K562 (cell line): Measurements from ENCODE around the gene TBATA. TPM values are rescaled to one million over a fixed set of nuclear protein-coding genes. Genes with fewer than 3 reads are reported as not detected.

Experiments used
- ATAC-seq: fragments of 200-7000 bp; cut with Tn5 transposase; 3 replicates; pipeline ENCODE4 v1.9.1; 2020; ENCODE audit warnings: moderate library complexity
- BruUV-seq: library from RNA; stranded (reverse); fragments of 400-500 nt; replicated peaks from 2 replicates; lab custom pipeline; 2021; lab: Mats Ljungman, UMichigan
- CTCF ChIA-PET: fragments of 300-600 bp; formaldehyde crosslinking; extraction: SDS; loops from one replicate; lab custom pipeline; 2021; ENCODE audit warnings: low intra/inter-chr PET ratio; lab: Yijun Ruan, JAX
- POLR2A ChIA-PET: fragments of 300-600, 350-650 bp; sonication (Branson Sonifier 250); formaldehyde crosslinking; extraction: SDS; loops from one replicate; lab custom pipeline; 2021; ENCODE audit warnings: antibody characterized with exemption, inconsistent platforms; lab: Yijun Ruan, JAX
- DNase-seq, 4 experiments: peaks; one replicate each; pipeline versions ENCODE4 v3.0.0 to v3.0.0-alpha.2; 2011 to 2018; ENCODE audit warnings: low spot score in 3 of 4, mixed read lengths in 3 of 4; ENCODE audit errors: extremely low read depth in 1 of 4
- FAIRE-seq: peaks from 2 replicates; lab custom pipeline; 2011; peaks lifted over from hg19 to GRCh38; lab: Jason Lieb, UNC
- H2AFZ ChIP-seq: 2 replicates; pipeline ENCODE4 v1.6.0; 2011; ENCODE audit warnings: low read depth, low read length, control low read depth, inconsistent platforms
- H3K27ac ChIP-seq: fragments of 200-600 bp; 3 replicates; pipeline ENCODE4 v1.8.0; 2011; ENCODE audit warnings: low read depth, mild to moderate bottlenecking, control low read depth, inconsistent platforms, low read length, moderate library complexity, mixed read lengths; ENCODE audit errors: extremely low read depth
- H3K27me3 ChIP-seq, 2 experiments: fragments of 300-600 bp in 1 of 2; 2 replicates in 1 of 2; 3 replicates in 1 of 2; pipeline versions ENCODE4 v1.6.0 to v1.8.0; 2011; ENCODE audit warnings: inconsistent platforms in 2 of 2, low read length in 2 of 2, mild to moderate bottlenecking in 1 of 2, mixed read lengths in 1 of 2, moderate library complexity in 1 of 2; ENCODE audit not compliant: control insufficient read depth in 2 of 2, insufficient read depth in 2 of 2
- H3K36me3 ChIP-seq: fragments of 300-600 bp; 3 replicates; pipeline ENCODE4 v1.8.0; 2011; ENCODE audit warnings: mild to moderate bottlenecking, low read length, inconsistent platforms; ENCODE audit not compliant: control insufficient read depth, insufficient read depth
- H3K4me1 ChIP-seq, 2 experiments: fragments of 200-600 bp in 1 of 2; replicated peaks in 1 of 2; 2 replicates in 1 of 2; 3 replicates in 1 of 2; pipeline versions ENCODE4 v1.5.1 to v1.8.0; 2011; ENCODE audit warnings: inconsistent platforms in 2 of 2, low read length in 2 of 2, mild to moderate bottlenecking in 1 of 2, mixed read lengths in 1 of 2, moderate library complexity in 1 of 2; ENCODE audit not compliant: control insufficient read depth in 2 of 2, insufficient read depth in 2 of 2
- H3K4me2 ChIP-seq: 2 replicates; pipeline ENCODE4 v1.6.1; 2011; ENCODE audit warnings: low read length, control low read depth, inconsistent platforms, mixed read lengths; ENCODE audit not compliant: insufficient read depth
- H3K4me3 ChIP-seq: fragments of 200-600 bp; sonication (generic), shearing (Covaris generic); 2 replicates; pipeline ENCODE4 v1.5.1; 2016; ENCODE audit warnings: control low read depth, inconsistent platforms
- H3K79me2 ChIP-seq: fragments of 200-600 bp; 3 replicates; pipeline ENCODE4 v1.8.0; 2011; ENCODE audit warnings: low read length, inconsistent platforms; ENCODE audit not compliant: control insufficient read depth, insufficient read depth
- H3K9ac ChIP-seq, 2 experiments: 2 replicates each; pipeline versions ENCODE4 v1.6.0 to v1.6.1; 2011; ENCODE audit warnings: low read depth in 2 of 2, low read length in 2 of 2, control low read depth in 1 of 2, inconsistent platforms in 1 of 2, mild to moderate bottlenecking in 1 of 2, mixed read lengths in 1 of 2; ENCODE audit not compliant: insufficient read depth in 1 of 2
- H3K9me1 ChIP-seq: one replicate; pipeline ENCODE4 v1.6.0; 2011; ENCODE audit warnings: inconsistent platforms, mild to moderate bottlenecking, low read length, moderate library complexity; ENCODE audit not compliant: control insufficient read depth, insufficient read depth
- H3K9me3 ChIP-seq: replicated peaks from 2 replicates; pipeline ENCODE4 v1.5.1; 2011; ENCODE audit warnings: low read depth, low read length, inconsistent platforms; ENCODE audit not compliant: control insufficient read depth, insufficient read depth
- H4K20me1 ChIP-seq: replicated peaks from 2 replicates; pipeline ENCODE4 v1.6.1; 2011; ENCODE audit warnings: low read length, inconsistent platforms, mixed read lengths; ENCODE audit not compliant: control insufficient read depth, insufficient read depth
- BACH1 ChIP-seq: fragments of 200-800 bp; sonication (Bioruptor generic); IDR thresholded peaks from 2 replicates; pipeline ENCODE4 v1.6.1; 2016; ENCODE audit warnings: missing genetic modification characterization, missing compliant biosample characterization
- BMI1 ChIP-seq: fragments of 150-350 bp; IDR thresholded peaks from 2 replicates; pipeline ENCODE4 v1.6.1; 2014; ENCODE audit warnings: low read length
- CCAR2 ChIP-seq: fragments of 200-400 bp; formaldehyde crosslinking; IDR thresholded peaks from 2 replicates; pipeline ENCODE4 v1.6.1; 2017; ENCODE audit warnings: mild to moderate bottlenecking, low read depth, low read length
- FOSL1 ChIP-seq: fragments of 200-800 bp; sonication (Bioruptor generic); conservative IDR thresholded peaks from 2 replicates; pipeline ENCODE4 v1.6.1; 2016; ENCODE audit warnings: missing genetic modification characterization, missing compliant biosample characterization
- KLF16 ChIP-seq: IDR thresholded peaks from 2 replicates; pipeline ENCODE4 v1.6.1; 2016; ENCODE audit warnings: antibody characterized with exemption
- NCOA1 ChIP-seq: fragments of 450-650 bp; IDR thresholded peaks from 2 replicates; pipeline ENCODE4 v1.6.1; 2016; ENCODE audit warnings: low read depth
- NR4A1 ChIP-seq, 2 experiments: fragments of 250-450 bp in 1 of 2; fragments of 450-650 bp in 1 of 2; sonication (Bioruptor Pico) in 1 of 2; IDR thresholded peaks; 2 replicates each; pipeline versions ENCODE4 v1.4.0 to v1.6.1; 2016 to 2020; ENCODE audit warnings: mild to moderate bottlenecking in 2 of 2, missing compliant biosample characterization in 1 of 2, missing genetic modification characterization in 1 of 2, moderate library complexity in 1 of 2
- PBX2 ChIP-seq, 2 experiments: IDR thresholded peaks in 1 of 2; conservative IDR thresholded peaks in 1 of 2; 2 replicates each; pipeline ENCODE4 v1.6.1; 2016; ENCODE audit warnings: low read depth in 2 of 2, mild to moderate bottlenecking in 1 of 2, missing compliant biosample characterization in 1 of 2, missing genetic modification characterization in 1 of 2, moderate library complexity in 1 of 2
- SMARCE1 ChIP-seq: fragments of 450-650 bp; IDR thresholded peaks from 2 replicates; pipeline ENCODE4 v1.7.1; 2016; ENCODE audit warnings: mild to moderate bottlenecking
- TAF9B ChIP-seq: fragments of 450-650 bp; IDR thresholded peaks from 2 replicates; pipeline ENCODE4 v1.6.1; 2018; ENCODE audit warnings: mild to moderate bottlenecking; ENCODE audit not compliant: partially characterized antibody
- TEAD1 ChIP-seq, 2 experiments: fragments of 450-650 bp in 1 of 2; sonication (generic) in 1 of 2; formaldehyde crosslinking; IDR thresholded peaks; 2 replicates each; pipeline versions ENCODE4 v1.4.0 to v1.8.0; 2020 to 2022; ENCODE audit warnings: mild to moderate bottlenecking in 2 of 2, missing genetic modification reagents in 1 of 2
- TEAD4 ChIP-seq, 2 experiments: sonication (generic) in 1 of 2; formaldehyde crosslinking in 1 of 2; IDR thresholded peaks; 2 replicates each; pipeline versions ENCODE4 v1.6.1 to v1.8.0; 2012 to 2022; ENCODE audit warnings: borderline replicate concordance in 1 of 2, inconsistent platforms in 1 of 2, low read length in 1 of 2, mild to moderate bottlenecking in 1 of 2, missing genetic modification reagents in 1 of 2
- ZBTB7A ChIP-seq: IDR thresholded peaks from 2 replicates; pipeline ENCODE4 v1.6.1; 2011; ENCODE audit warnings: low read depth, mild to moderate bottlenecking, low read length, moderate library complexity, borderline replicate concordance; ENCODE audit not compliant: control insufficient read depth
- ZNF121 ChIP-seq: sonication (generic); formaldehyde crosslinking; conservative IDR thresholded peaks from 2 replicates; pipeline ENCODE4 v1.8.0; 2022; ENCODE audit warnings: missing genetic modification reagents
- ZNF239 ChIP-seq: fragments of 250-450 bp; sonication (Bioruptor Pico); IDR thresholded peaks from 2 replicates; pipeline ENCODE4 v1.4.0; 2020; ENCODE audit warnings: mild to moderate bottlenecking
- ZNF253 ChIP-seq: fragments of 250-450 bp; sonication (Bioruptor Pico); conservative IDR thresholded peaks from 2 replicates; pipeline ENCODE4 v1.6.1; 2021; ENCODE audit warnings: mild to moderate bottlenecking
- WGBS: fragments of 100-300 bp; shearing (Covaris generic); methylation state at CpG from one replicate; pipeline ENCODE4 v1.1.6; 2016; ENCODE audit warnings: low coverage, mixed read lengths; ENCODE audit not compliant: insufficient coverage; ENCODE audit errors: missing lambda C conversion rate; 5-methylcytosine and 5-hydroxymethylcytosine counted together
- in situ Hi-C: fragments of 300-500 bp; cut with MboI; formaldehyde crosslinking; loops from 4 replicates; pipeline ENCODE4 v1.15.0; 2018; ENCODE audit warnings: inconsistent platforms, mixed read lengths
- intact Hi-C: fragments of 100-400 bp; cut with micrococcal nuclease; formaldehyde crosslinking; loops from 2 replicates; pipeline ENCODE4 v1.14.2; 2022
- polyA plus RNA-seq, 8 experiments: library from polyadenylated mRNA; depleted of rRNA in 4 of 8; stranded (reverse) in 5 of 8; unstranded in 3 of 8; fragments of >200 nt; fragmentation: Nextera tagmentation in 2 of 8; fragmentation: Illumina TruSeq in 1 of 8; extraction: Ambion mirVana in 2 of 8; extraction: Trizol in 1 of 8; gene quantifications; 2 replicates each; pipeline versions ENCODE4 v1.2.1 to v1.2.3, GENCODE V29; 2011 to 2014; ENCODE audit warnings: inconsistent platforms in 1 of 8, missing spikeins in 1 of 8
- total RNA-seq, 7 experiments: library from RNA; depleted of rRNA in 6 of 7; stranded (reverse); fragments of >200 nt in 6 of 7; fragmentation: Illumina TruSeq in 2 of 7; extraction: Trizol in 2 of 7; gene quantifications; 2 replicates each; pipeline versions ENCODE4 v1.2.1 to v1.2.3, GENCODE V29; 2011 to 2021; ENCODE audit warnings: low replicate concordance in 1 of 7

The TBATA gene
- total and polyA plus RNA-seq, 9 of the 15 experiments (the other 6 are each of a cell fraction or from before 2014, with no cell fraction given): not detected

DNA sequence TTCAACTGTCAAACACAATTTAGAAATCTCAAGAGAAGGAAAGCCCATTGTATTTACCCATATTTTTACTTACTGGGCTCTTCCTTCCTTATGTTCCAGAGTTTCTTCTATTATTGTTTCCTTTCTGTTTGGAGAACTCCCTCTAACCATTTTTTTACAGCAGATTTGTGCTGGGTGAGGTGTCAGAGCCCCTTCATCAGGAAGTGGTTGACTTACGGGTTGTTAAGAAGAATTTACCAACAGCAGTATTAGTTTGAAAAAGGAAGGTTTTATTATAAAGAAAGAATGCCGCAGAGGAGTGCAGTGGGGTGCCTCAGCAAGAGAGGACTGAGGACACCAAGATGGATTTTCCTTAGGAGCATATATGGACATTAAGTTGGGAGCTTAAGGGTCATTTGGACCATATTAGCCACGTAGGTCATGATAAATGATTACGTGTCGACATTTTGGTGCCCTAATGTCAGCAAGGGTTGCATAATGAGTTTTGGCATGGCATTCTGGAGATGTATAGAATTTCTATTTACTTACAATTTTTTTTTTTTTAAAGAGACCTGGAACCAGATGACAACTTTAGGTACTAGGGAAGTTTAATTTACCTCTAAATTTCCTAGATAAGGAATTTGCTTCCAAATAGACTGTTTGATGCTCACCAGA is 6.3 kb upstream of the TBATA start:
- intact Hi-C loops: no loop called here

DNA sequence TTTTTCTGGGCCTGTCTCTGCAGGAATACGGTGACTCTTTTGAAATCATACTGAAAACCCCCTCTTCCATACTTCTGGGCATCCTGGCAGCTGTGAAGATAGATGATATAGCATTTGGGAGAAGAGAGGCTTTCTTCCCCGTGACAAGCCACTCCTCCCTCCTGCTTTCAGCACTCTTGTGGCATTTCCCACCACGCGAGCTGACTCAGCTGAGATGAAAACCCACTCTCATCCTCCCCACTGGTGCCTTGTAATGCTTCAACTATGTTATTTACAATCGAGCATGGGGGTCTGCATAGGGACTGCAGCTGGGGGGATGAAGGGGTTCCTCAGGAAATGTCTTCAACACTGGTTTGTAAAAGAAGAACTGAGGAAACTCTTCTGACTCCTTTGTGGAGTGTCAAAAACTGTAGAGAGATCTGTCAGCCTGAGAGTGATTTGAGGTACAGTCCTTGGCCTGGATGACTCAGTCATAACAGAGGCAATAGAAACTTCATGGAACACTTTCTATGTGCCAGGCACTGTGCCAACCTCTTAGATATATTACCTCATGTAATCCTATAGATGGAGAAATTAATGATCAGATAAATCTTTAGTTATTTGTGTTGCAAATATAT is 1.7 kb upstream of the TBATA start:
- no peaks in the 10 kb centered on the region for H3K79me2 ChIP-seq
- no peaks in the 10 kb centered on the region for H3K9me1 ChIP-seq
- in situ Hi-C loops: no loop called here
- no peak overlapping the region for H3K4me3 ChIP-seq
- H3K36me3 ChIP-seq: no peaks in the 10 kb centered on the region
- TF ChIP-seq ZBTB7A: 0 out of 2 replicates have a peak, but pooled peaks have one; percentile 24
- TF ChIP-seq PBX2 (CRISPR knock-in tag; IDR thresholded peaks at IDR 0.05; ENCODE audit: low read depth): no peak
- TF ChIP-seq PBX2 (tag; conservative IDR thresholded peaks at IDR 0.05; ENCODE audit: low read depth): peak; percentile 63
- no peak for TF ChIP-seq ZNF253 (CRISPR knock-in tag)
- peak; percentile 31; the same call in 1 of the 2 replicates for TF ChIP-seq FOSL1 (tag)
- no peak for TF ChIP-seq SMARCE1
- TF ChIP-seq TEAD1 (CRISPR knock-in tag; IDR thresholded peaks at IDR 0.05): no peak
- no peak for TF ChIP-seq NCOA1
- TF ChIP-seq TAF9B: no peak
- TF ChIP-seq, all 486 proteins: peak for 3
- peaks cover 7 to 8% of the 10 kb centered on the region in 2 experiments; a peak in 4 of 5 replicates for H3K27me3 ChIP-seq
- no peak for FAIRE-seq
- no peak overlapping the region for H2AFZ ChIP-seq
- H3K9ac ChIP-seq: no peak overlapping the region
- no peak for ATAC-seq
- no peak for DNase-seq
- no peak overlapping the region for H3K27ac ChIP-seq
- 31% methylated on average over 5 of the region's 5 CpGs for WGBS
- no peak overlapping the region for H3K4me2 ChIP-seq
- intact Hi-C loops: no loop called here
- H3K4me1 ChIP-seq: no peaks in the 10 kb centered on the region; a peak in 1 of 5 replicates
- POLR2A ChIA-PET: interaction anchor here (0.5 to 0.9 kb wide), 3 partner anchors 22 to 998 kb away, joined by 4 to 6 read pairs (median 5); no protein-coding TSS in a partner anchor
- H4K20me1 ChIP-seq: no peaks in the 10 kb centered on the region
- BruUV-seq: no TSS peak
- CTCF ChIA-PET: no interaction called here
- no peaks in the 10 kb centered on the region for H3K9me3 ChIP-seq

More for the DNA sequence above, 6.3 kb upstream of the TBATA start:
- H3K27ac ChIP-seq: no peak overlapping the region
- no peak for TF ChIP-seq BMI1
- TF ChIP-seq KLF16: no peak
- no peak for TF ChIP-seq BACH1
- TF ChIP-seq ZNF239 (CRISPR knock-in tag): no peak
- no peak for TF ChIP-seq TEAD4 (IDR thresholded peaks at IDR 0.05; ENCODE audit: low read length)
- TF ChIP-seq TEAD4 (CRISPR knock-in tag; IDR thresholded peaks at IDR 0.05; ENCODE audit: borderline replicate concordance): no peak
- TF ChIP-seq NR4A1 (CRISPR knock-in tag; IDR thresholded peaks at IDR 0.05): no peak
- no peak for TF ChIP-seq NR4A1 (tag; IDR thresholded peaks at IDR 0.05)
- no peak for TF ChIP-seq ZNF121 (CRISPR knock-in tag)
- TF ChIP-seq CCAR2: no peak
- no peaks in the 10 kb centered on the region for H3K27me3 ChIP-seq
- H3K79me2 ChIP-seq: no peaks in the 10 kb centered on the region
- no peaks in the 10 kb centered on the region for H4K20me1 ChIP-seq
- in situ Hi-C loops: no loop called here
- ATAC-seq (no peak), FAIRE-seq (no peak), DNase-seq (no peak)
- no peak overlapping the region for H3K4me2 ChIP-seq
- H2AFZ ChIP-seq: no peak overlapping the region
- no peaks in the 10 kb centered on the region for H3K36me3 ChIP-seq
- CTCF ChIA-PET: no interaction called here
- H3K9ac ChIP-seq: no peak overlapping the region
- no peak overlapping the region for H3K4me3 ChIP-seq
- BruUV-seq: no TSS peak
- H3K9me3 ChIP-seq: no peaks in the 10 kb centered on the region
- no peaks in the 10 kb centered on the region for H3K4me1 ChIP-seq
- POLR2A ChIA-PET: no interaction called here
- H3K9me1 ChIP-seq: no peaks in the 10 kb centered on the region
- WGBS: 16% methylated on average over 5 of the region's 5 CpGs
